Heart left ventricle (tissue), 13 donors: ENCODE results near the gene ATRNL1.

Source experiments
- CTCF ChIP-seq, 12 donors: fragments of 200-600 bp; sonication (generic) in 4 of 12; IDR thresholded peaks; one replicate each; pipeline versions ENCODE4 v1.5.0 to v1.8.0; 2018 to 2022; ENCODE audit warnings: antibody characterized with exemption in 12 of 12, mild to moderate bottlenecking in 5 of 12
- POLR2A ChIP-seq, 2 donors: fragments of 450-650 bp; IDR thresholded peaks; one replicate each; pipeline ENCODE4 v1.6.1; 2017; ENCODE audit warnings: antibody characterized with exemption in 2 of 2, mild to moderate bottlenecking in 2 of 2, moderate library complexity in 2 of 2
- donor health status: ischemic (EF 13 %, LVEDD 7.1; RV severe dilation, severe dysfunction).
- donor health status: DM: no; HTN: yes; CAD: no.
- donor health status: DM: no; HTN: no; CAD: no.
- donor health status: ischemic (EF 25% LVEDD 6.9; RV normal size, moderate dysfunction).
- donor health status: ischemic (EF 25% LVEDD 5.7; RV mildly dilated, moderate dysfunction).
- donor health status: ischemic (EF 35%, LVEDD 5.7; RV mildly dilated, moderate dysfunction).
- donor health status: nonischemic (EF 11% LVEDD 7.7; RV severe dilation, severe dysfunction).
- donor health status: DM: yes; HTN: yes; CAD: no.
- donor health status: PGD.
- donor health status: ischemic (EF 29% LVEDD 5.4; RV normal size, mild dysfunction).
- donor health status: nonischemic (EF 23%, LVEDD 6.1; RV moderate dilation, normal function).

GRCh38 chr10:115059301-115059898 is 33.8 kb upstream of the ATRNL1 start:
- no peak for TF ChIP-seq POLR2A (IDR thresholded peaks at IDR 0.05)
- TF ChIP-seq CTCF (IDR thresholded peaks at IDR 0.05), result no peak
